ENCODE measurements around the gene ALB. TPM values are rescaled to one million over a fixed set of nuclear protein-coding genes. Genes with fewer than 3 reads are reported as not detected.

Gene ALB
- total RNA-seq, 2 donors from 2014 or later: 0.41 TPM; not detected in 1

DNA sequence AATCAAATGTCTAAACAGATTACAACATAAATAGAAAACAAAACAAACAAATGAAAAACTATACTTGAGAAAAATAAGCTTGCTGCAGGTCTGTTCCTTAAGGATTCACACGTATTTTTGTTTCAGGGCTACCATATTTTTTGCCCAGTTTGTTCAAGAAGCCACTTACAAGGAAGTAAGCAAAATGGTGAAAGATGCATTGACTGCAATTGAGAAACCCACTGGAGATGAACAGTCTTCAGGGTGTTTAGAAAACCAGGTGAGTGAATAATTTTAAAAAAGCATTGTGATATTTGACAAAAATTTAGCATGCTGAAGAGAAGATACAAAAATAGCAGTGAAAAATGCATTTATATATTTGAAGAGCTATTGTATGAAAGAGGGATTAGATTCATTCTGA is 34.0 kb downstream of the ALB start:
- no peaks in the 10 kb centered on the region for H3K4me1 ChIP-seq
- TF ChIP-seq, protein P1, sequence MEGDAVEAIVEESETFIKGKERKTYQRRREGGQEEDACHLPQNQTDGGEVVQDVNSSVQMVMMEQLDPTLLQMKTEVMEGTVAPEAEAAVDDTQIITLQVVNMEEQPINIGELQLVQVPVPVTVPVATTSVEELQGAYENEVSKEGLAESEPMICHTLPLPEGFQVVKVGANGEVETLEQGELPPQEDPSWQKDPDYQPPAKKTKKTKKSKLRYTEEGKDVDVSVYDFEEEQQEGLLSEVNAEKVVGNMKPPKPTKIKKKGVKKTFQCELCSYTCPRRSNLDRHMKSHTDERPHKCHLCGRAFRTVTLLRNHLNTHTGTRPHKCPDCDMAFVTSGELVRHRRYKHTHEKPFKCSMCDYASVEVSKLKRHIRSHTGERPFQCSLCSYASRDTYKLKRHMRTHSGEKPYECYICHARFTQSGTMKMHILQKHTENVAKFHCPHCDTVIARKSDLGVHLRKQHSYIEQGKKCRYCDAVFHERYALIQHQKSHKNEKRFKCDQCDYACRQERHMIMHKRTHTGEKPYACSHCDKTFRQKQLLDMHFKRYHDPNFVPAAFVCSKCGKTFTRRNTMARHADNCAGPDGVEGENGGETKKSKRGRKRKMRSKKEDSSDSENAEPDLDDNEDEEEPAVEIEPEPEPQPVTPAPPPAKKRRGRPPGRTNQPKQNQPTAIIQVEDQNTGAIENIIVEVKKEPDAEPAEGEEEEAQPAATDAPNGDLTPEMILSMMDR (IDR thresholded peaks at IDR 0.05): no peak
- H3K36me3 ChIP-seq: no peaks in the 10 kb centered on the region
- no peaks in the 10 kb centered on the region for H3K9me3 ChIP-seq
- H3K27me3 ChIP-seq: no peaks in the 10 kb centered on the region
- DNase-seq (ENCODE audit: low spot score): no peak
- no peak overlapping the region for H3K27ac ChIP-seq
- no peak overlapping the region for H3K4me3 ChIP-seq

DNA sequence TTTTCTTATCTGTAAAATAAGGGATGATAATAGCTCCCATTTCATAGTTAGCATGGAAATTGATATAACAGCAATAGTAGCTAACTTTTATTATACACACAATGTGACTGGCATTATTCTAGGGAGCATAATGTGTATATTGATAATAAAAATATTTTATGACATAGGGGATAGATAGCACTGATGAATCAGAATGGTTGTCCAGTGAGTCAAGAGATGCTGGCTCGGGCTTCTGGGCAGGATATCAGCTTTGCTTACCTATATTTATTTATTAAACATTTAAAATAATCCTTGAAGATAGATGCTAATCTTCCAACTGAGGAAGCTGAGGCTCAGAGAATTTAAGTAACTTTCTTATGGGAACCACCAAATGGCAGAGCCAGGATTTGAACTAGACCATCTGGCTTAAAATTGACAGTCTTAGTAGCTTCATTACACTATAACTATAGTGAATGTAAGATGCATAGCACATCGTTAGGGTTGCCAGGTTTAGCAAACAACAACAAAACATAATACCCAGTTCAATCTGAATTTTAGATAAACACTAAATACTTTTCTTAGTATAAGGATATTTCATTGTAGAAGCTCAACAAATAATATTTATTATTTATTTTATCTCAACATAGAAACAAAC is 34.6 kb downstream of the ALB start:
- Histone ChIP-seq H3K27me3 (no peaks in the 10 kb centered on the region), H3K4me3 (no peak overlapping the region), H3K27ac (no peak overlapping the region), H3K36me3 (no peaks in the 10 kb centered on the region), H3K9me3 (no peaks in the 10 kb centered on the region), H3K4me1 (no peaks in the 10 kb centered on the region)
- TF ChIP-seq, protein P1 (IDR thresholded peaks at IDR 0.05): no peak
- DNase-seq (ENCODE audit: low spot score): no peak

DNA sequence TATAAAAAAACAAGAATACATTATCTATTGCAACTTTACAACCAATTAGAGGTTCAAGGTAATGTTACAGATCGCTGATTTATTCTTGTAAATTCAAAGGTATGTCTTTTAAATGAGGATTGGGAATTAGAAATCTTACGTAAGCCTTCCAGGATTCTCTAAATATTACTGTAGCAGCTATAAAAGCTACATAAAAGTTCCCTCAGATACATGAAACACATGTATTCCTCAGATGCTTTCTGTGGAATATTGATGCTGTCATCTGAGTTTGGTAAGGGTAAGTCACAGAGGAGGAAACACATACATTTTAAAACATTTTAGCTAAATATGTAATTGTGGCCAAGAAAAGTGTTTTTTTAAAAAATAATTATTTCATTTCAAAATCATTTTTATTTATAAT is 35.4 kb downstream of the ALB start:
- no peaks in the 10 kb centered on the region for H3K9me3 ChIP-seq
- H3K27ac ChIP-seq: no peak overlapping the region
- TF ChIP-seq, protein P1 (IDR thresholded peaks at IDR 0.05): no peak
- no peak for DNase-seq (ENCODE audit: low spot score)
- no peaks in the 10 kb centered on the region for H3K36me3 ChIP-seq
- no peak overlapping the region for H3K4me3 ChIP-seq
- H3K4me1 ChIP-seq: no peaks in the 10 kb centered on the region
- no peaks in the 10 kb centered on the region for H3K27me3 ChIP-seq

DNA sequence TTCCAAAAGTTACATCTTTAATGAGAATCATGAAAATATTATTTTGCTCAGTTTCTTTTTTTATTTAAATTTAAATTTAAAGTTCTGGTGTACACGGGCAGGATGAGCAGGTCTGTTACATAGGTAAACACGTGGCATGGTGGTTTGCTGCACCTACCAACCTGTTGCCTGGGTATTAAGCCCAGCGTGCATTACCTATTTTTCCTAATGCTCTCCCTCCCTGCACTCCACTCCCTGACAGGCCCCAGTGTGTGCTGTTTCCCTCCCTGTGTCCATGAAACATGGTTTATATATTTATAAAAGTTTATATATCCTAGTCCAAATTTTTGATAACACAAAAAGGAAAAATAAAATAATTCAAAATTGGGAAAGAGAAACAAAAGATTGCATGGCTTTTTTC is 35.9 kb downstream of the ALB start:
- Histone ChIP-seq H3K27ac (no peak overlapping the region), H3K4me3 (no peak overlapping the region), H3K4me1 (no peaks in the 10 kb centered on the region), H3K27me3 (no peaks in the 10 kb centered on the region), H3K9me3 (no peaks in the 10 kb centered on the region), H3K36me3 (no peaks in the 10 kb centered on the region)
- DNase-seq (ENCODE audit: low spot score): no peak
- TF ChIP-seq, protein P1 (IDR thresholded peaks at IDR 0.05): no peak

DNA sequence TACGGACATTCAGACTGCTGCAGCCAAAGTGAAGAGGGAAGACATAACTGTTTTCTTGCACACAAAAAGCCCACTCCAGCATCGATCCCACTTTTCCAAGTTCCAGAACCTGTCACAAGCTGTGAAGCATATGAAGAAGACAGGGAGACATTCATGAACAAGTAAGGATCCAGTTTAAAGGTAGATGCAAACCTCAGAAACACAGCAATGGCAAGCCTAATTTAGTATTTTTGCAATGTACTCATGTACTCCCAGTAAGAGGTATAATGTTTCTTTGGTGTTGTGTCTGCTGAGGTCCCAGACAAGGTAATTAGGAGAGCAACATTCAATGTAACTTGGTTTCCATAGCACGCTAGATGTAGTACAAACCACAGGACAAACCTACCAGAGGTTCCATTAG is 36.6 kb downstream of the ALB start:
- no peaks in the 10 kb centered on the region for H3K9me3 ChIP-seq
- H3K27ac ChIP-seq: no peak overlapping the region
- H3K27me3 ChIP-seq: no peaks in the 10 kb centered on the region
- no peak overlapping the region for H3K4me3 ChIP-seq
- H3K36me3 ChIP-seq: no peaks in the 10 kb centered on the region
- TF ChIP-seq, protein P1 (IDR thresholded peaks at IDR 0.05): no peak
- no peak for DNase-seq (ENCODE audit: low spot score)
- no peaks in the 10 kb centered on the region for H3K4me1 ChIP-seq

DNA sequence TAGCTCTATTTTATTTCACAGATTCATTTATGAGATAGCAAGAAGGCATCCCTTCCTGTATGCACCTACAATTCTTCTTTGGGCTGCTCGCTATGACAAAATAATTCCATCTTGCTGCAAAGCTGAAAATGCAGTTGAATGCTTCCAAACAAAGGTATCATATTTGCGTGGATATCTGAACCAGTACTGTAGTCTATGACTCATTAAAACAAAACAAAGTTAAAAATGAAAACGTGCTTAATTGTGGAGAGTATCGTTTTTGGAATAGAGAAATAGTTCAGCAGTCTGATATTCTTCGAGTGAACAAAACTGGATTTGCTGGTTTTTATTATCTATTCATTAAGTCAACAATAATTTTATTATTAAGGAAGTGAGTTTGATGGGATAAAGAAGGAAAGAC is 38.2 kb downstream of the ALB start:
- no peaks in the 10 kb centered on the region for H3K4me1 ChIP-seq
- no peak overlapping the region for H3K27ac ChIP-seq
- no peaks in the 10 kb centered on the region for H3K36me3 ChIP-seq
- TF ChIP-seq, protein P1 (IDR thresholded peaks at IDR 0.05): no peak
- no peak for DNase-seq (ENCODE audit: low spot score)
- no peaks in the 10 kb centered on the region for H3K9me3 ChIP-seq
- no peaks in the 10 kb centered on the region for H3K27me3 ChIP-seq
- no peak overlapping the region for H3K4me3 ChIP-seq

Measured in right atrium auricular region (tissue), 2 donors.